ENCODE results near the gene RPAIN. TPM values are rescaled to one million over a fixed set of nuclear protein-coding genes. Genes with fewer than 3 reads are reported as not detected.

The RPAIN gene
- total and polyA plus RNA-seq, 4 donors = 10.9 to 37.0 (median 27.8) TPM

- TF ChIP-seq ATF3 (IDR thresholded peaks at IDR 0.05) = no peak
Observed at GRCh38 chr17:5478992-5479391, 59.0 kb downstream of the RPAIN start (continued).

- DNase-seq (ENCODE audit: low spot score) = no peak
- H3K9ac ChIP-seq (ENCODE audit: low read depth in 1 of 2, low read length in 2 of 2) = no peak overlapping the region
- peaks cover 0 to 22% (median 12%) of the 10 kb centered on the region in 4 donors for H3K4me1 ChIP-seq (ENCODE audit: control insufficient read depth in 4 of 4, insufficient read depth in 4 of 4, low read length in 3 of 4)
- H3K4me3 ChIP-seq (ENCODE audit: low read depth in 1 of 3, low read length in 3 of 3) = no peak overlapping the region
- no peaks in the 10 kb centered on the region for H3K9me3 ChIP-seq (ENCODE audit: control insufficient read depth in 4 of 4, low read length in 3 of 4)
- TF ChIP-seq NR2F2 (IDR thresholded peaks at IDR 0.05) = no peak
- no peak for TF ChIP-seq SP1 (IDR thresholded peaks at IDR 0.05)
- TF ChIP-seq EGR1 (IDR thresholded peaks at IDR 0.05; ENCODE audit: low read depth in 2 of 2) = no peak
- TF ChIP-seq TAF1 (conservative IDR thresholded peaks at IDR 0.05) = no peak
- no peak for TF ChIP-seq FOXA1 (IDR thresholded peaks at IDR 0.05)
- no peak for TF ChIP-seq HNF4G (IDR thresholded peaks at IDR 0.05)
- no peak for TF ChIP-seq MAX (IDR thresholded peaks at IDR 0.05)
- no peak for TF ChIP-seq REST (IDR thresholded peaks at IDR 0.05)
- TF ChIP-seq HNF4A (conservative IDR thresholded peaks at IDR 0.05) = no peak
- no peak for TF ChIP-seq ZBTB33 (IDR thresholded peaks at IDR 0.05)
- no peak for TF ChIP-seq ATF3 (IDR thresholded peaks at IDR 0.05)
- no peak for TF ChIP-seq CTCF (IDR thresholded peaks at IDR 0.05; ENCODE audit: low read depth, low read length, missing input control)
- no peak for TF ChIP-seq RAD21 (IDR thresholded peaks at IDR 0.05)
- no peak for TF ChIP-seq GABPA (IDR thresholded peaks at IDR 0.05 in 1 of 2, conservative IDR thresholded peaks at IDR 0.05 in 1 of 2)
- TF ChIP-seq YY1 (IDR thresholded peaks at IDR 0.05) = no peak
- WGBS = 92% methylated on average over 6 of the region's 6 CpGs
- no peak overlapping the region for H3K27ac ChIP-seq (ENCODE audit: low read depth in 1 of 2, low read length in 2 of 2)
- H3K36me3 ChIP-seq (ENCODE audit: control insufficient read depth in 4 of 4, insufficient read depth in 3 of 4, low read depth in 1 of 4, low read length in 3 of 4) = peaks cover 17 to 63% (median 56%) of the 10 kb centered on the region in 4 donors
- no peaks in the 10 kb centered on the region for H3K27me3 ChIP-seq (ENCODE audit: control insufficient read depth in 4 of 4, insufficient read depth in 4 of 4, low read length in 3 of 4)
Observed at GRCh38 chr17:5480962-5481361, 61.0 kb downstream of the RPAIN start.
